HUDEP-2 (cell line): ENCODE results near the gene ABHD10.
A peak's percentile ranks its signal among the peaks of the same experiment; 100 is the strongest.

Source experiments
- DNase-seq, 76 experiments: peaks; one replicate each; lab custom pipeline; 2025; ENCODE audit not compliant: unreplicated experiment in 76 of 76; lab: John Stamatoyannopoulos, UW

Gene ABHD10

DNA sequence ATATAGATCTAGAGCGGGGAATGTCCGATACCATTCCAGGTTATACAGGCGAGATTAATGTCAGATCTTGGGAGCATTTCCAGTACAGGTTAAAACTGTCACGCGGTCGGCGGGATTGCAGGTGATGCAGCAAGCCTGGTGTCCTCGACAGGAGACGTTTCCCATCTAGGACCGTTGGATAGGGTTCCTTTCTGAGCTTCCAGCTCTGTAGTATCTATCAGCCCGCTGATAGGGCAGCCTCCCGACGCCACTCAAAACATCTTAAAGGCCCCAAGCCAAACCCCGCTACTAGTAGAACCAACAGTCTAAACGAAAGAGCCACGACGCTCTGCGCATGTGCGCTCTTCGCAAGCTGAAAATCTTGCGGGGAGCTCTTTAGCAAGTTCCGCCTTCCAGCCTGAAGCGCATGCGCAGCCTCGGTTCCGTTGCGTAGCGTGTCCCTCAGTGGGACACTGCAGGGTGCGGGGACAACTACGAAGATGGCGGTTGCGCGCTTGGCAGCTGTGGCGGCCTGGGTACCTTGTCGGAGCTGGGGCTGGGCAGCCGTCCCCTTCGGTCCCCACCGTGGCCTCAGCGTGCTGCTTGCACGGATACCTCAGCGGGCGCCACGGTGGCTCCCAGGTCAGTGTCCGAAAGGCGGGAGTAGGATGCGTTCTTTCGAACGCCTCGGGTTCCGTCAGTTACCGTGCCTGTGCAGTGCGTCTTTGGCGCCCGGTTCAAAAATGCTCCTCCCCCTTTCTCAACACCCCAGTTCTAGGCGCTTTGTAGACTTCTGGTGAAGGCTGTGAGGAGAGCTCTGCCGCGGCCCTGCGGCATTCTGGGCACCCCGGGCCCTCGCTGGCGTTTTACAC lies at the start of gene ABHD10:
Gene ABHD10 (plus strand): TSS at position 444 of the 851 bp plus-strand sequence. CDS start 36 bp downstream, at position 480.
- peak in 74 of 76 experiments; percentile 34 to 94 (median 88) for DNase-seq

DNA sequence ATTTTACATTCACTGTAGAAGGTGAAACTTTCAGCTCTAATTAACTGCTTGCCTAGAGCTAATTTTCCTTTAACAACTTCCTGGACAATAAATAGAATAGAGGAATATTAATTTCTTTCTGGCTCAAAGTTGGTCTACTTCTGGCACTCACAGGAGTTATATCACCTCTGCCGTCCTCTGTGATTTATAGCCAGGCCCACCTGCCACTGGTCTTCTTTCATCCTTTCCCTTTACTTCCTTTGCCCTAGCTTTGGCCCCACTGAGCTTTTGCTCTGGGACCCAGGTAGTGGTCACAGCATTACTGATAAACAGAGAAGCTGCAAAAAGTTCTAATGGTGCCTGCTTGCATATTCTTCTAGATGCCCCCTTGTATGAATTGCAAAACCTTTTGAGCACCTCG lies 49.3 kb upstream of the ABHD10 start:
- no peak for DNase-seq

DNA sequence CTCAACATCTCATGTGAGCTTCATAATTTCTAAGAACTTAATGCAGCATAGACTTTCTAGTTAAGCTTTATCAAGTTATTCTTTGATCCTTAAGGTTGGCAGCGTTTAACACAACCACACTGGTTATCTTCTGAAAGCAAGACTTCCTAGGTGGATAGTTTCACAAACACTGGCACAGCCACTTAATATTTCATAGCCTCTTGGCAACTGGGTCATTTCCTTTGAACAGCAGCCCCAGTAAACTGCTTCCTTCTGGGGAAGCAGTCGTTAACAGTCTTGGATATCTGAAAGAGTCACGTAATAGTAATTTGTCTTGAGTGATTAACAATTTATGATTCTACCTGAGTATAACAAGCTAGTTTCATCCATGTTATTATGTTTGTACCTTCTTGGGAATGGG lies 45.9 kb upstream of the ABHD10 start:
- no peak for DNase-seq

DNA sequence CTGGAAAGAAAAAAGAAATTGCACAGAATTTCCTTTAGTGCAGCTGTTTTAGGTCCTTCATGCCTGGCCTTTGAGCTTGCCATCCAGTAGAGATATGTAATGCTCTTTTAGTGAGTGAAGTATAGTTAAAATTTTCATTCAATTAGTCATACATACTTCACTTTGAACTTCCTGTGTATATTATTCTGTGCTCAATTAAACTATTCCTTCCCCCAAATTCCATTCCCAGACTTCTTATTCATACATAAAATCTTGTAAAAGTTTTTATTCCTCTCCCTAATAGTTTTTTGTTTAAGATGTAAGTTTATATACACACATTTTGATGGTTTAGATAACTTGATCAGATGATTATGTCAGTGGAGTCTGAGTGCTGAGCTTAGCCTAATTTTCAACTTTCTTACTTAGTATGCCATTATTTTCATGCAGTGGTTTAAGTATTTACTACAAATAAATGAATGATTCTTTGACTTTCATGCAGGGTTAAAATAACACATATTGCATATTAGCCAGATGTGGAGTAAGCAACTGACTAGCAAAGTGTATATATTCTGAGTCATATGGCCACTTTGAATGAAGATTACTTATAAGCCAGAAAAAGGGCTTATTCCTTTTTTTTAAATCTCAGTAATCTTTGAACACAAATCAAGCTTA lies 42.5 kb upstream of the ABHD10 start:
- no peak for DNase-seq

DNA sequence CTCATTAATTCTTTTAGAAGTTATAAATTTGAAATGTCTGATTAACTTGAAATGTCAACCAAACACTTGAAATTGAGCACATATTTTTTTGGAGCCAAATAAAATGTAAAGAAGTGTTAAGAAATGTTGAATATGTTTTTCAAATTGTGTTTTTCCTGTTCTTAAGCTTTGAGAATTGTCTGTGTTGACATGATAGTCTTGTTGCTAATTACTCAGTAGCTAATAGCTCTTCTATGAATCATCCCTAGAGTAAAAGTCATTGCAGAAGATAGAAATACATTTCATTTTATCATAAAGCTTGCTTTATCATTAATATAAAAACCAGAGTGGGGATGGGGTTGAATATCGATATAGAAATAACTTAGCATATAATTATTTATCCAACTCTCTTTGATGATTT lies 41.9 kb upstream of the ABHD10 start:
- DNase-seq = no peak

DNA sequence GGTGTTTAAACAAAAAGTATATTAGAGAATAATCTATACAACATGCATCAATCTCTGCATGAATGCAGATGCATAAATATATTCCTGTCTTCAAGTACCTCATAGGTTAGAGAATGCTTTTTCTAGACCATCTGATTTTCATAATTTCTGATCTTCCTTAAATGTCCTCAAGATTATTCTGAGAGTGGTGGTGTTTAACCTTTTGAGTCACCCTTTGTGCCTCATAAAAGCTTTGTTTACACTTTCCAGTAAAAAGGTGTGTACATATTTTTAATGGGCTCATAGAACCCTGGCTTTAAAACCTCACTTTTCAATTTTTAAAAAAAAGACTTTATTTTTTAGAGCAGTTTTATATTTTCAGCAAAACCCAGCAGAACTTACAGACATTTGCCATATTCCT lies 41.0 kb upstream of the ABHD10 start:
- DNase-seq = no peak

DNA sequence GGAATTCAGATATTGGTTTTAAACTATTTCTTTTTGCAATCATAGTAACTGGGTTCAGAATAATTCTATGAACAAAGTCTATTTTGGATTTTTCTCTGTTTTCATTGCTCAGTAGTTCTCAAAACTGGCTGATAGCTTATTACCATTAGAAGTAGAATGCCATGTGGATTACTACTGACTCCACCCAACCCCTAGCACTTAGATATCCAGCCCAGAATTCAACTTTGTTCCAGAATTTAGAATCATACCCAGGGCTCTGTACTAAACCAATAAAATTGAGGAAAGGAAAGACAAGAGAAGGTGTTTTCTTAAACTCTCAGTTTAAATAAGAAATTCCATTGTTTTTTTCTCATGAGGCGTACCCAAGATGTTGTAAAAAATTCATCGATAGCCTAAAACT lies 39.0 kb upstream of the ABHD10 start:
- no peak for DNase-seq

DNA sequence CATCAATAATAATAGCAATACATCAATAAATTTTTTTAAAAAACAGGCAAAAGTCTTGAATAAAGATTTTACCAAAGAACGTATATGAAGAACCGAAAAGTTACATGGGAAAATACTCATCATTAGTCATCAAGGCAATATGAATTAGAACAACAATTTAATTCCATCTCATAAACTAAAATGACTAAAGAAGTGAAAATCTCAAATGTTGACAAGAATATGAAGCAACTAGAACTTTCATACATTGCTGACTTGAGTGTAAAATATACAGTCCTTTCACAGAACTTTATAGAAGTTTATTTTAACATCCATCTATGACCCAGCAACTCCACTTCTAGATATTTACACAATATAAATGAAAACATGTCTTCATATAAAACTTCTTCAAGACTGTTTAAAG lies 35.3 kb upstream of the ABHD10 start:
- no peak for DNase-seq

DNA sequence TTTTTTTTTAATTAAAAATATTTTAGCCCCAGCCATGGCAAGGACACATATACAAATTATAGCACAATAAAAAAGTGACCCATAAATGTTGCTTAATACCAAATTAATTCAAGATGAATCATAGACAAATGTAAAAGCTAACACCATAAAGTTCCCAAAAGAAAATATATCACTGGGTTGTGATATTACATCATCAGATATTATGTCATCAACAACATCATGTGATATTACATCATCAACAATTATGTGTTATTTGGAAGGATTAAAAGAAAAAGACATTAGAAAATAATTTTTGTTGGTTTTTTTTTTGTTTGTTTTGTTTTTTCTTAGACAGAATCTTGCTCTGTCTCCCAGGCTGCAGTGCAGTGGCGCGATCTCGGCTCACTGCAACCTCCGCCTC lies 34.5 kb upstream of the ABHD10 start:
- no peak for DNase-seq

DNA sequence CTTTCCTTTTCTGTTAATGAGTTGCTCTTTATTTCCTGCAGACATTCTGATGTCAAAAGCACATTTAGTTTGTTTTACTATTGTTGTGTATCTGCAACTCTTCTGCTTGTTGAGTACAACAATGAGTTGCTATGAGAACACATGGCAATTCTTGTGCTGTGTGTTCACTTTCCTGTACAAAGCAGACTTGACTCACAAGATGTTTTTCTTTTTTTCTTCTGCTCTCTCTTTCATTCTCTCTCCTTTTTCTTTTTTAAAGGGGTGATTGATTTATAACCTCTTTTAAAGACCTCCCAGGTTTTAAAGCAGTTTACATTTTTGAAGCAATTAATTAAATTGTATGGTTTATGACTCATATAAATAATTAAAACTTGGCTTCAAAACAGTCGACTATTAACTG lies 31.6 kb upstream of the ABHD10 start:
- DNase-seq = no peak

DNA sequence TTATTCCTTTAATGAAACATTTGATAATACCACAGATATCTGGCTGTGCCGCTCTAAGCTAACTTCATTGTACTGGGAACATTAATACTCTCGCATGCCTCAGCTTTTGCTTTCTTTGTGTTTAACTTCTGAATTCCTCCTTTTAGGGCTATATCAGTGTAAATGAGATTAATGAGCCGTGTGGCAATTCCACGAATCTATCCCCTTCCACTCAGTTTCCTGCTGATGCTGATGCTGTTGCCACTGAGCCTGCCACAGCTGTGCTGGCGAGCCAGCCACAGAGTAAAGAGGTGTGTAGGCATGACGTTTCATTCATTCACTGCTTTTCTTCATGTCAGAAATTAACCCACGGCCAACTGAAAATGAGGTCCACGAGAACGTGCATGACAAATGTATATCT lies 30.0 kb upstream of the ABHD10 start:
- no peak for DNase-seq

DNA sequence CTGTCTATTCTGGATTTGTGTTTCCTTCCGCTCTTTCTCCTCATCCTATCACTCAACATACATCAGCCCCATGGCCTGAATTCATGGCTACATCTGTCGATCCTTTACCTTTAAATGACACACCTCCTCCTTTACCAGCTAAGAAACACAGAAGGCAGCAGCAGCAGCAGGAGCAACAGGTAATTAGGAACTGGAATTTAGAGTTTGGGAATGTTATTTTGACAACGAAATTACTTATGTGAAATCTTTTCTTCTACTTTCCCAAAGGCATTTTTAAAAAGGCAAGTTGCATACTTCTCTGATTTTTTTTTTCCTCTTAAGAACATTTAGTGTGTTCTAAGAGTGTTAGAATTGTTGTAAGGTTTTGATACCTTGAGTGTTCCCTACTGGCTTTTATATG lies 29.1 kb upstream of the ABHD10 start:
- DNase-seq = no peak

DNA sequence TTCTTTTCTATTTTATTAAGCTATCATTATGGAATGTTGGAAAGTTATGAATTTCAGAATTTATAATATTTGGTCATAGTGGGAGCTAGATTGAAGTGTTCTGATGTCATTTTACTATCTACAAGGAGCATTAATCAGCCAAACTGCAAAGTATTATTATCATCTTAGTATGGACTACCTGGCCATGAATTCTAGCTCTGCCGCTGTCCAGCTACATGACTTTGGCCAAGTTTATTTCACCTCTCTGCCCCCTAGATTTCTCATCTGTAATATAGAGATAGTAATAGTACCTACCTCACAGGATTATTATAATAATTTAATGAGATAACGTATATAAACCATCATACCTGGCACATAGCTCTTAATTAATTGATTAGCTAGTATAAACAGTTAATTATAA lies 27.8 kb upstream of the ABHD10 start:
- no peak for DNase-seq

DNA sequence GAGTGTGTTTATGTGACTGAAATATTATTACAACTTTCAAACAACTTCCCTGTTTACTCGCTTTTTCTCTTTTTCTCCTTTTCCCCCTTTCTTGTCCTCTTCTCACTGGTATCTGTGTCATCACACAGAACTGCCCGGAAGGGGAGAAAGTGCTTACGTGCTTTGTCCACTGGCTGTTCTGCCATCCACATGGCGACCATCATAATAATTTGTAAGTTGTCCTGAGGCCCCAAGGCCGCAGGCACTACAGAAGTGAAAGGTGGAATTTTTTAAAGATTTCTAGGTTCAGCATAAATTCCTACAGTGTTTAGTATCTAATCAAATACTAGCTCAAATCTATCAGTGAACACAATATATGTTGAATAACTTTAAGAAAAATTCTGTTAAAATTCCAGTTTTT lies 26.7 kb upstream of the ABHD10 start:
- no peak for DNase-seq

DNA sequence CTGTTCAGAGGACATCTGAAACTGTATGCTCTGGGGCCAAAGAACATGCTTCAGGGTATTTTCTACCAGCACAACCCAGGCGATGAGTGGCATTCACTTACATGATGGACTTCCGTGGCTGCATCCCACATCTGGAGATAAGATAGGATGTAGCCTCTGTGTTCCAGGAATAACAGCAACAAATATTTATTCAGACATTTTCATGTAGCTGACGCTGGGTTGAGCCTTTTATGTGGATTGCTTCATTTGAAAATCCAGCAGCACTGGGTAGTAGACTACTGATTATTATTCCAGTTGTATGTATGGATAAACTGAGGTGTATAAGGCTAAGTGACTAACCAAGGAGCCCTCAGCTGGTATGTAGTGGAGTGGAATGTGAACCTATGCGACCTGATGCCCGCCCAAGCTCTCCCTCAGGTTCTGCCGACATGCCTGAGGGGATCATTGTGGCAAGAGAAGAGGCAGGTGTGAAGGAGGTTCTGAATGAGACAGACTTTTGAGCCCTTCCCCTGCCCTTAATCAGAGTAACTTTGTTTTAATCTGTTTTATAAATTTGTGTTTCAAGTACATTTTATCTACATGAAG lies 25.9 kb upstream of the ABHD10 start:
- no peak for DNase-seq

DNA sequence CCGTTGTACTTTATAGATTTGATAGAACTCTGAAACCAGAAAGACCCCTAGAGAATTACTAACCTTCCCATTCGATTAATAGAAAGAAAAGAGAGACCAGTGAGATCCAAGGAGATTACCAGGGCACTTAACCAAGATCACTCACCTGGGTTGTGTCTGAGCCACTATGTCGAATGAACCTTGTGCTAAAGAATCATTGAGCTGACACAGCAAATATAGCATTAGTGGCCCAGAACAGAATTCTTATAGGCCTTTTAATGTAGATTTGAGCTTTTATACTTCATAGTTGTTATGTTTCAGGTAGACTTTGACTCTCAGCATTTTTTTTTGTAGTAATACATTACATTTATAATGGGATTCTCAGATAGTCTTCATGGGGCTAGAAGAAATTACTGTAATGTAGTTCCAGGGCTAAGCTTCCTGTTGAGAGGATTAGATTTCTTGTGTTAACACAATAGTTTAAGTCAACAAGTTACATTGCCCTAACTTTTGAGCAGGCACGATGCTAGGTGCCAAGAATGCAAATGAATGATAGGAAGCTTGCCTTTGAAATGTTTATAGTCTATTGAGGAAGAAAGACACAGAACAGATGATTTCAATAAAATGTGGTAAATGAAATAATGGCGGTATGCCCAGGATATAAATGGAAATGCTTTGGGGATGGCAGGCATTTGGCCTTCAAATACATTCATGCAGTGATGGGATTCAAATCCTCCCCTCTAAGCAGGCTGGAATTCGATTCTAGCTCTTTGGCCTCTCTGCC lies 24.4 kb upstream of the ABHD10 start:
- no peak for DNase-seq

DNA sequence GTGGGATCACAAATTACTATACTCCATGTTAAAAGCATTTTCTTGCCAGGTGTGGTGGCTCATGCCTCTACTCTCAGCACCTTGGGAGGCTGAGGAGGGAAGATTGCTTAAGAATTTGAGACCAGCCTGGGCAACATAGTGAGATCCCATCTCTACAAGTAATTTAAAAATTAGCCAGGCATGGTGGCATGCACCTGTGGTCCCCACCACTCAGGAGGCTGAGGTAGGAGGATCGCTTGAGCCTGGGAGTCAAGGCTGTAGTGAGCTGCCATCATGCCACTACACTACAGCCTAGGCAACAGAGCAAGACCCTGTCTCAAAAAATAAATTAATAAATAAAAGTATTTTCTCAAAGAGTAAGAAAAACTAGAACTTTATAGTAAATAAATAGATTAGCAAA lies 22.9 kb upstream of the ABHD10 start:
- DNase-seq = no peak

DNA sequence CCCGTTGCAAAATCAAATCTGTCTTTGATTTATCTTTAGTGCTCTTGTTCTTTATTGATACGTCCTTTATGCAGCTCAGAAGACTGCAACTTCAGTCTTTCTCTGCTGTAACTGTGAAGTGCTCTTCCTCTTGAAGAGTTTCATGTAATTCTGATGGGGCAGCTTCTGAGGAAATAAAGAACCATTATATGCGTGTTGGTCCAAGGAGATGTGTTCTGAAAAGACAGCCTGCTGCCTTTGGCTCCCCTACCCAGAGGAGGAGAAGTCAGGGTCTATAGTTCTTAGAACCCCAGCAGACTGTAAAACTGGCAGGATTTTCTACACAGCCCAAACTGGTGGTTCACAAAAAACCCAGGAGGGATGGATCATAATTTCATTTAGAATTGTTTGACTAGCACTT lies 22.4 kb upstream of the ABHD10 start:
- DNase-seq = no peak

DNA sequence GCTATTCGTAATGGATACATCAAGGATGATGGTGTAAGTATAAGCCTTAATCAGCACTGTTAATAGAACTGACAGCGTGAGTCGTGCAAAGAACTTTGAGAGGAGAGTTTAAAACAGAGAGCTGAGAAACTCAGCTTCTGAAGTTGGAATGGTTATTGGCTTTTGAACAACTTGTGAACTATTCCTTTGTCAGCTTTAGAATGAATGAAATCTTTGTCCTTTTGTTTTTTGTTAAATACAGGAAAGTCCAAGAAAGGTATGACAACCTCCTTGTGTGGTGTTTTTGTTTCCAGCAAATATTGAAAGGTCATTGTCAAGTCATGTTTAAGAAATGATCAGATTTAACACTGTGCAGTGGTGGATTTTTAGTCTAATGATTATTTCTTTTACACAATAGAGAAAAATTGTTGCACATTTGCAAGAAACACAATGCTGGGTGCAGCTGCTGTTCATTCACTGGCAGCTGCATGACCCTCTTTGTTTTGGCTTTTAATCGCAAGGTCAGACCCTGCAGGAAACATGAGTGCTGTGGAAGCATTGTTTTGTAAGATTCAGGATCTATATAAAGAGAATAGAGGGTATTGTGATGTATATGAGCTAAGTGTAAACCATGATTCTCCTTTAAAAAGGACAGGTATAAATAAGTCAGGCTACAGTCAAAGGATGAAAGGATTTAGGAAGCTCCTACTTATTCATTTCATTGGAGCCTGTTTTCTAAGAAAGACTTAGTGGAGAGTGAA lies 21.7 kb upstream of the ABHD10 start:
- no peak for DNase-seq

DNA sequence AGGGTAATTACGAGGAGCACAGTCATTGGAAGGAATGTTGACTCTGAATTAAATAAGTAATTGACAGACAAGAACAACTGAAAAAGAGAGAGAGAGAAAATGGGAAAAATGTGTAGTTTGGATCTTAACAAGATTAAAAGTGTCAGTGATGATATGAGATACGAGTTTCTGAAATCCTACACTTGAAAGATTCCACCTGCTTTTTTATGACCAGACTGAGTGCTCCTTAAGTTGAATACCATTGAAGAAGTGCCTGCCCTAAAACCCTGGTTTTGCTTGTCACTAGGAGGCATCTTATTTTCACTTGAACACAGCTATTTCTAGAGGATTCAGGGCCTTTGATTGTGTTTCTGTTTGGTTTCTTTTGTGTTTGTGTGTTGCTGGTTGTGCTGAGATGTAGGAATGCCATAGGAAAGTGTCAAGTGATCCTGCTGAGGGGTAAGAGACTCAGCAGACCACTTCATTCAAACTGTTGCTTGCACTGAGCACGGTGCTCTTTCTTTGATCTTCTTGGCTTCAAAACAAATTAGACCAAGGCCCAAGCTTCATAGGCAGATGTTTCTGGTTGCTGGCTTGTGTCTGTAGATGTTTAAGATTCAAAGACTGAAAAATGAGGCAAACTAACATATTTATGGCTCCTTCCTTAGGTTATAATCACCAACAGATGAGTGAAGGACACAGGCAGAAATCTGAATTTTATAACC lies 17.2 kb upstream of the ABHD10 start:
- no peak for DNase-seq
